H1 (cell line): ENCODE results near the gene ALLC. TPM values are rescaled to one million over a fixed set of nuclear protein-coding genes. Genes with fewer than 3 reads are reported as not detected.

Source experiments
- CEBPB ChIP-seq: IDR thresholded peaks from 2 replicates; pipeline ENCODE4 v1.6.1; 2012; ENCODE audit warnings: low read depth, low read length
- EP300 ChIP-seq, 2 experiments: IDR thresholded peaks; 1 replicate in 1 of 2; 2 replicates in 1 of 2; pipeline ENCODE4 v1.6.1; 2011 to 2012; ENCODE audit warnings: low read depth in 2 of 2, low read length in 2 of 2, mild to moderate bottlenecking in 2 of 2, borderline replicate concordance in 1 of 2, inconsistent platforms in 1 of 2, moderate library complexity in 1 of 2
- MAFK ChIP-seq: IDR thresholded peaks from 2 replicates; pipeline ENCODE4 v1.6.1; 2012; ENCODE audit warnings: low read depth, mild to moderate bottlenecking, improper control_type of control experiment, low read length
- POLR2A ChIP-seq, 2 experiments: IDR thresholded peaks; 1 replicate in 1 of 2; 2 replicates in 1 of 2; pipeline ENCODE4 v1.6.1; 2011; ENCODE audit warnings: low read depth in 2 of 2, low read length in 2 of 2, mild to moderate bottlenecking in 2 of 2; ENCODE audit errors: control extremely low read depth in 1 of 2
- SIN3A ChIP-seq, 2 experiments: IDR thresholded peaks in 1 of 2; conservative IDR thresholded peaks in 1 of 2; 2 replicates each; pipeline ENCODE4 v1.6.1; 2011 to 2012; ENCODE audit warnings: low read length in 2 of 2, improper control_type of control experiment in 1 of 2, low read depth in 1 of 2, mild to moderate bottlenecking in 1 of 2
- YY1 ChIP-seq: IDR thresholded peaks from 2 replicates; pipeline ENCODE4 v1.6.1; 2011; ENCODE audit warnings: low read depth, mild to moderate bottlenecking, low read length
- polyA plus RNA-seq, 7 experiments: library from polyadenylated mRNA; depleted of rRNA in 3 of 7; stranded (reverse) in 5 of 7; unstranded in 2 of 7; fragments of >200 nt in 5 of 7; fragments of 200-250 nt in 2 of 7; gene quantifications; 1 replicate in 5 of 7; 2 replicates in 1 of 7; 4 replicates in 1 of 7; pipeline versions ENCODE4 v1.2.1 to v1.2.3, GENCODE V29; 2011 to 2013; ENCODE audit warnings: missing spikeins in 2 of 7, mixed read lengths in 2 of 7
- total RNA-seq: library from RNA; stranded (reverse); fragmentation: NEBNext Ultra II Directional; extraction: Animal tissue kit (Norgen Biotek cat#: 25700); gene quantifications from 2 replicates; pipeline ENCODE4 v1.2.1, GENCODE V29; 2021
- TF ChIP-seq, protein P1 (sequence below): fragments of 300-600 bp; sonication (generic); IDR thresholded peaks from 2 replicates; pipeline ENCODE4 v1.7.1; 2012; ENCODE audit warnings: low read length, moderate library complexity, mild to moderate bottlenecking, inconsistent platforms; ENCODE audit not compliant: insufficient replicate concordance

Gene ALLC
- total and polyA plus RNA-seq, 2 of the 8 experiments (the other 6 are each of a cell fraction or from before 2014, with no cell fraction given) = not detected

DNA sequence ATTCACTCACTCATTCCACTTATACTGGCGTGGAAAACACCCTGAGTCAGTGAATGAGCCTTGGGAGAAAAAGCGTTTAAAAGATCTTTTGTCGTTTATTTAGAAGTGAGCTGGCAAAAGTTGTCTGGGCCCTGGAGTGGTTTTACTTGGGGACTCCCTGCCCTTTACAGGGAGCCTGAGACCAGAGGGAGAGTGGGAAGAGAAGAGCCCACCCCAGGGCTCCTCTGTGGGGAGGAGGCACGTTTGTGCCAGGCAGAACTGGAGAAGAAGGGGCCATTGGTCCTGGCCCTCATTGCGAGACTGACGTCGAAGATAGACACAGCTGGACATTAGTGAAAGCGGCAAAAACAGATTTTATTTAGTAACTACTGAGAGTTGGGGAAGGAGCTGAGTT, 71.1 kb downstream of the ALLC start (continued):
- TF ChIP-seq, protein P1, sequence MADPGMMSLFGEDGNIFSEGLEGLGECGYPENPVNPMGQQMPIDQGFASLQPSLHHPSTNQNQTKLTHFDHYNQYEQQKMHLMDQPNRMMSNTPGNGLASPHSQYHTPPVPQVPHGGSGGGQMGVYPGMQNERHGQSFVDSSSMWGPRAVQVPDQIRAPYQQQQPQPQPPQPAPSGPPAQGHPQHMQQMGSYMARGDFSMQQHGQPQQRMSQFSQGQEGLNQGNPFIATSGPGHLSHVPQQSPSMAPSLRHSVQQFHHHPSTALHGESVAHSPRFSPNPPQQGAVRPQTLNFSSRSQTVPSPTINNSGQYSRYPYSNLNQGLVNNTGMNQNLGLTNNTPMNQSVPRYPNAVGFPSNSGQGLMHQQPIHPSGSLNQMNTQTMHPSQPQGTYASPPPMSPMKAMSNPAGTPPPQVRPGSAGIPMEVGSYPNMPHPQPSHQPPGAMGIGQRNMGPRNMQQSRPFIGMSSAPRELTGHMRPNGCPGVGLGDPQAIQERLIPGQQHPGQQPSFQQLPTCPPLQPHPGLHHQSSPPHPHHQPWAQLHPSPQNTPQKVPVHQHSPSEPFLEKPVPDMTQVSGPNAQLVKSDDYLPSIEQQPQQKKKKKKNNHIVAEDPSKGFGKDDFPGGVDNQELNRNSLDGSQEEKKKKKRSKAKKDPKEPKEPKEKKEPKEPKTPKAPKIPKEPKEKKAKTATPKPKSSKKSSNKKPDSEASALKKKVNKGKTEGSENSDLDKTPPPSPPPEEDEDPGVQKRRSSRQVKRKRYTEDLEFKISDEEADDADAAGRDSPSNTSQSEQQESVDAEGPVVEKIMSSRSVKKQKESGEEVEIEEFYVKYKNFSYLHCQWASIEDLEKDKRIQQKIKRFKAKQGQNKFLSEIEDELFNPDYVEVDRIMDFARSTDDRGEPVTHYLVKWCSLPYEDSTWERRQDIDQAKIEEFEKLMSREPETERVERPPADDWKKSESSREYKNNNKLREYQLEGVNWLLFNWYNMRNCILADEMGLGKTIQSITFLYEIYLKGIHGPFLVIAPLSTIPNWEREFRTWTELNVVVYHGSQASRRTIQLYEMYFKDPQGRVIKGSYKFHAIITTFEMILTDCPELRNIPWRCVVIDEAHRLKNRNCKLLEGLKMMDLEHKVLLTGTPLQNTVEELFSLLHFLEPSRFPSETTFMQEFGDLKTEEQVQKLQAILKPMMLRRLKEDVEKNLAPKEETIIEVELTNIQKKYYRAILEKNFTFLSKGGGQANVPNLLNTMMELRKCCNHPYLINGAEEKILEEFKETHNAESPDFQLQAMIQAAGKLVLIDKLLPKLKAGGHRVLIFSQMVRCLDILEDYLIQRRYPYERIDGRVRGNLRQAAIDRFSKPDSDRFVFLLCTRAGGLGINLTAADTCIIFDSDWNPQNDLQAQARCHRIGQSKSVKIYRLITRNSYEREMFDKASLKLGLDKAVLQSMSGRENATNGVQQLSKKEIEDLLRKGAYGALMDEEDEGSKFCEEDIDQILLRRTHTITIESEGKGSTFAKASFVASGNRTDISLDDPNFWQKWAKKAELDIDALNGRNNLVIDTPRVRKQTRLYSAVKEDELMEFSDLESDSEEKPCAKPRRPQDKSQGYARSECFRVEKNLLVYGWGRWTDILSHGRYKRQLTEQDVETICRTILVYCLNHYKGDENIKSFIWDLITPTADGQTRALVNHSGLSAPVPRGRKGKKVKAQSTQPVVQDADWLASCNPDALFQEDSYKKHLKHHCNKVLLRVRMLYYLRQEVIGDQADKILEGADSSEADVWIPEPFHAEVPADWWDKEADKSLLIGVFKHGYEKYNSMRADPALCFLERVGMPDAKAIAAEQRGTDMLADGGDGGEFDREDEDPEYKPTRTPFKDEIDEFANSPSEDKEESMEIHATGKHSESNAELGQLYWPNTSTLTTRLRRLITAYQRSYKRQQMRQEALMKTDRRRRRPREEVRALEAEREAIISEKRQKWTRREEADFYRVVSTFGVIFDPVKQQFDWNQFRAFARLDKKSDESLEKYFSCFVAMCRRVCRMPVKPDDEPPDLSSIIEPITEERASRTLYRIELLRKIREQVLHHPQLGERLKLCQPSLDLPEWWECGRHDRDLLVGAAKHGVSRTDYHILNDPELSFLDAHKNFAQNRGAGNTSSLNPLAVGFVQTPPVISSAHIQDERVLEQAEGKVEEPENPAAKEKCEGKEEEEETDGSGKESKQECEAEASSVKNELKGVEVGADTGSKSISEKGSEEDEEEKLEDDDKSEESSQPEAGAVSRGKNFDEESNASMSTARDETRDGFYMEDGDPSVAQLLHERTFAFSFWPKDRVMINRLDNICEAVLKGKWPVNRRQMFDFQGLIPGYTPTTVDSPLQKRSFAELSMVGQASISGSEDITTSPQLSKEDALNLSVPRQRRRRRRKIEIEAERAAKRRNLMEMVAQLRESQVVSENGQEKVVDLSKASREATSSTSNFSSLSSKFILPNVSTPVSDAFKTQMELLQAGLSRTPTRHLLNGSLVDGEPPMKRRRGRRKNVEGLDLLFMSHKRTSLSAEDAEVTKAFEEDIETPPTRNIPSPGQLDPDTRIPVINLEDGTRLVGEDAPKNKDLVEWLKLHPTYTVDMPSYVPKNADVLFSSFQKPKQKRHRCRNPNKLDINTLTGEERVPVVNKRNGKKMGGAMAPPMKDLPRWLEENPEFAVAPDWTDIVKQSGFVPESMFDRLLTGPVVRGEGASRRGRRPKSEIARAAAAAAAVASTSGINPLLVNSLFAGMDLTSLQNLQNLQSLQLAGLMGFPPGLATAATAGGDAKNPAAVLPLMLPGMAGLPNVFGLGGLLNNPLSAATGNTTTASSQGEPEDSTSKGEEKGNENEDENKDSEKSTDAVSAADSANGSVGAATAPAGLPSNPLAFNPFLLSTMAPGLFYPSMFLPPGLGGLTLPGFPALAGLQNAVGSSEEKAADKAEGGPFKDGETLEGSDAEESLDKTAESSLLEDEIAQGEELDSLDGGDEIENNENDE = no peak
- TF ChIP-seq SIN3A (conservative IDR thresholded peaks at IDR 0.05 in 1 of 2, IDR thresholded peaks at IDR 0.05 in 1 of 2; ENCODE audit: low read depth in 1 of 2, low read length in 2 of 2) = no peak
- no peak for TF ChIP-seq MAFK
- TF ChIP-seq POLR2A (IDR thresholded peaks at IDR 0.05; ENCODE audit: control extremely low read depth in 1 of 2, low read depth in 2 of 2, low read length in 2 of 2) = no peak
- TF ChIP-seq CEBPB = no peak
- no peak for TF ChIP-seq YY1
- no peak for TF ChIP-seq EP300 (IDR thresholded peaks at IDR 0.05; ENCODE audit: borderline replicate concordance in 1 of 2, low read depth in 2 of 2, low read length in 2 of 2)
